Heart right ventricle (tissue), 16 donors: Measurements from ENCODE around the gene FBXW2. TPM values are rescaled to one million over a fixed set of nuclear protein-coding genes. Genes with fewer than 3 reads are reported as not detected.

Experiments used
- ATAC-seq, 8 donors: fragments of 200-7000 bp; cut with Tn5 transposase; one replicate each; pipeline ENCODE4 v1.9.1; 2020; ENCODE audit warnings: mild to moderate bottlenecking in 8 of 8, moderate library complexity in 8 of 8, moderate number of reproducible peaks in 1 of 8
- DNase-seq, 2 donors: peaks; one replicate each; pipeline ENCODE4 v3.0.0-alpha.2; 2020
- H3K27ac ChIP-seq, 10 donors: fragments of 200-600 bp; sonication (generic) in 2 of 10; one replicate each; pipeline versions ENCODE4 v1.5.0 to v1.8.0; 2020 to 2022; ENCODE audit warnings: mild to moderate bottlenecking in 3 of 10
- H3K27me3 ChIP-seq, 7 donors: fragments of 200-600 bp; one replicate each; pipeline ENCODE4 v1.8.0; 2021 to 2022; ENCODE audit warnings: mild to moderate bottlenecking in 2 of 7
- H3K36me3 ChIP-seq, 9 donors: fragments of 200-600 bp; sonication (generic) in 1 of 9; one replicate each; pipeline versions ENCODE4 v1.5.0 to v1.8.0; 2020 to 2022; ENCODE audit warnings: mild to moderate bottlenecking in 2 of 9
- H3K4me1 ChIP-seq, 9 donors: fragments of 200-600 bp; sonication (generic) in 1 of 9; one replicate each; pipeline versions ENCODE4 v1.5.0 to v1.8.0; 2020 to 2022; ENCODE audit warnings: mild to moderate bottlenecking in 4 of 9
- H3K4me3 ChIP-seq, 10 donors: fragments of 200-600 bp; sonication (generic) in 2 of 10; one replicate each; pipeline versions ENCODE4 v1.5.0 to v1.8.0; 2020 to 2022; ENCODE audit warnings: mild to moderate bottlenecking in 7 of 10, moderate library complexity in 2 of 10
- H3K9me3 ChIP-seq, 11 donors: fragments of 200-600 bp in 10 of 11; sonication (generic) in 2 of 11; one replicate each; pipeline versions ENCODE4 v1.5.0 to v1.8.0; 2013 to 2022; ENCODE audit warnings: mild to moderate bottlenecking in 2 of 11, control low read depth in 1 of 11, moderate library complexity in 1 of 11
- CTCF ChIP-seq, 9 donors: fragments of 200-600 bp; sonication (generic) in 2 of 9; IDR thresholded peaks; one replicate each; pipeline versions ENCODE4 v1.5.0 to v1.8.0; 2021 to 2022; ENCODE audit warnings: antibody characterized with exemption in 9 of 9, mild to moderate bottlenecking in 5 of 9, moderate library complexity in 1 of 9
- WGBS, 2 donors: extraction: QIAGEN DNeasy Blood & Tissue Kit; methylation state at CpG; one replicate each; pipeline ENCODE4 v1.1.7; 2013; ENCODE audit warnings: inconsistent platforms in 1 of 2; 5-methylcytosine and 5-hydroxymethylcytosine counted together
- intact Hi-C, 10 donors: fragments of 100-400 bp; cut with DNase I; formaldehyde crosslinking; loops; one replicate each; pipeline versions ENCODE4 v1.11.1 to v1.14.2; 2022
- polyA plus RNA-seq, 2 donors: library from polyadenylated mRNA; stranded (reverse); fragments of 200-250 nt; gene quantifications; one replicate each; pipeline ENCODE4 v1.2.3, GENCODE V29; 2013
- total RNA-seq, 10 donors: library from RNA; stranded (reverse); fragmentation: NEBNext Ultra II Directional in 3 of 10; extraction: Animal tissue kit (Norgen Biotek cat#: 25700) in 3 of 10; gene quantifications; one replicate each; pipeline versions ENCODE4 v1.2.1 to v1.2.4, GENCODE V29; 2021 to 2023
- donor health status: Arrhythmogenic right ventricular cardiomyopathy.
- donor health status: ischemic (EF 13 %, LVEDD 7.1; RV severe dilation, severe dysfunction).
- donor health status: healthy with polysubstance abuse.
- donor health status: DM: no; HTN: yes; CAD: no.
- donor health status: DM: no; HTN: no; CAD: no.
- donor health status: ischemic (EF 25% LVEDD 6.9; RV normal size, moderate dysfunction).
- donor health status: ischemic (EF 25% LVEDD 5.7; RV mildly dilated, moderate dysfunction).
- donor health status: healthy.
- donor health status: DM: yes; HTN: yes; CAD: no.
- donor health status: Ischemic cardiomyopathy.
- donor health status: ischemic (EF 35%, LVEDD 5.7; RV mildly dilated, moderate dysfunction).
- donor health status: nonischemic (EF 11% LVEDD 7.7; RV severe dilation, severe dysfunction).
- donor health status: DM: yes; HTN: yes; CAD: no.
- donor health status: PGD.
- donor health status: ischemic (EF 29% LVEDD 5.4; RV normal size, mild dysfunction).
- donor health status: nonischemic (EF 23%, LVEDD 6.1; RV moderate dilation, normal function).

Gene FBXW2
- total and polyA plus RNA-seq, 12 donors: 7.5 to 52.0 (median 44.8) TPM

GRCh38 chr9:120708526-120709224 lies 84.5 kb downstream of the FBXW2 start:
- WGBS, 2 donors: 95 to 96% methylated on average over 6 of the region's 6 CpGs
- peaks cover 0 to 70% (median 28%) of the 10 kb centered on the region in 9 donors for H3K4me1 ChIP-seq

GRCh38 chr9:120707170-120707569 lies 86.0 kb downstream of the FBXW2 start:
- no peaks in the 10 kb centered on the region for H3K9me3 ChIP-seq
- no peak for ATAC-seq
- no peak for TF ChIP-seq CTCF (IDR thresholded peaks at IDR 0.05)
- H3K4me3 ChIP-seq: no peak overlapping the region
- intact Hi-C loops: no loop called here
- no peaks in the 10 kb centered on the region for H3K36me3 ChIP-seq
- H3K27me3 ChIP-seq: no peaks in the 10 kb centered on the region
- no peak overlapping the region for H3K27ac ChIP-seq
- WGBS, 2 donors: 78 to 86% methylated on average over 2 of the region's 2 CpGs
- peaks cover 0 to 58% (median 15%) of the 10 kb centered on the region in 9 donors for H3K4me1 ChIP-seq
- DNase-seq: no peak

More at GRCh38 chr9:120708526-120709224, 84.5 kb downstream of the FBXW2 start:
- H3K36me3 ChIP-seq: no peaks in the 10 kb centered on the region
- no peaks in the 10 kb centered on the region for H3K27me3 ChIP-seq
- no peak overlapping the region for H3K4me3 ChIP-seq
- ATAC-seq: peak in 1 of 8 donors; percentile 27
- no peaks in the 10 kb centered on the region for H3K9me3 ChIP-seq
- intact Hi-C loops: no loop called here
- no peak for TF ChIP-seq CTCF (IDR thresholded peaks at IDR 0.05)
- peak overlapping the region in 1 of 10 donors; percentile 17 for H3K27ac ChIP-seq
- no peak for DNase-seq

Other genes starting within 250 kb of the FBXW2 start
- 10 to 100 TPM; 37.9 to 80.1 (median 54.5) TPM for gene CDK5RAP2, start 213.2 kb downstream of the FBXW2 start, total RNA-seq
- gene CDK5RAP2, start 213.2 kb downstream of the FBXW2 start, polyA plus RNA-seq: 10 to 100 TPM; 21.6 to 53.0 TPM
- gene MEGF9, start 78.9 kb downstream of the FBXW2 start, total RNA-seq: 10 to 100 TPM in 5 of 10 donors, 1 to 10 TPM in 5; 5.2 to 39.1 (median 9.6) TPM
- 1 to 10 TPM; 3.0 TPM for gene MEGF9, start 78.9 kb downstream of the FBXW2 start, polyA plus RNA-seq
- gene PSMD5, start 49.5 kb upstream of the FBXW2 start, total RNA-seq: 10 to 100 TPM in 8 of 10 donors, 1 to 10 TPM in 2; 7.7 to 22.8 (median 15.4) TPM
- gene PSMD5, start 49.5 kb upstream of the FBXW2 start, polyA plus RNA-seq: 1 to 10 TPM; 8.0 to 9.4 TPM
- gene PHF19, start 83.8 kb upstream of the FBXW2 start, total RNA-seq: 10 to 100 TPM in 8 of 10 donors, 1 to 10 TPM in 2; 9.2 to 24.0 (median 13.4) TPM
- 10 to 100 TPM; 10.2 to 12.5 TPM for gene PHF19, start 83.8 kb upstream of the FBXW2 start, polyA plus RNA-seq
- 1 to 10 TPM; 1.1 to 6.7 (median 1.9) TPM for gene TRAF1, start 133.4 kb upstream of the FBXW2 start, total RNA-seq
- 1 to 10 TPM; 2.2 to 5.7 TPM for gene TRAF1, start 133.4 kb upstream of the FBXW2 start, polyA plus RNA-seq